Prostate gland (tissue), 2 donors: Measurements from ENCODE around the gene POLDIP2.

Experiments used
- POLR2A ChIP-seq: fragments of 450-650 bp; IDR thresholded peaks from one replicate; pipeline ENCODE4 v1.6.1; 2016; ENCODE audit warnings: antibody characterized with exemption, mild to moderate bottlenecking
- TF ChIP-seq, protein P1 (sequence below), 4 experiments: fragments of 200-600 bp in 2 of 4; fragments of 450-650 bp in 2 of 4; sonication (generic) in 2 of 4; IDR thresholded peaks; 1 replicate in 3 of 4; 2 replicates in 1 of 4; pipeline ENCODE4 v1.5.1; 2016 to 2019; ENCODE audit warnings: antibody characterized with exemption in 4 of 4, mild to moderate bottlenecking in 2 of 4, moderate library complexity in 2 of 4

GRCh38 chr17:28320215-28321061 is 36.9 kb downstream of the POLDIP2 start:
- TF ChIP-seq, protein P1, sequence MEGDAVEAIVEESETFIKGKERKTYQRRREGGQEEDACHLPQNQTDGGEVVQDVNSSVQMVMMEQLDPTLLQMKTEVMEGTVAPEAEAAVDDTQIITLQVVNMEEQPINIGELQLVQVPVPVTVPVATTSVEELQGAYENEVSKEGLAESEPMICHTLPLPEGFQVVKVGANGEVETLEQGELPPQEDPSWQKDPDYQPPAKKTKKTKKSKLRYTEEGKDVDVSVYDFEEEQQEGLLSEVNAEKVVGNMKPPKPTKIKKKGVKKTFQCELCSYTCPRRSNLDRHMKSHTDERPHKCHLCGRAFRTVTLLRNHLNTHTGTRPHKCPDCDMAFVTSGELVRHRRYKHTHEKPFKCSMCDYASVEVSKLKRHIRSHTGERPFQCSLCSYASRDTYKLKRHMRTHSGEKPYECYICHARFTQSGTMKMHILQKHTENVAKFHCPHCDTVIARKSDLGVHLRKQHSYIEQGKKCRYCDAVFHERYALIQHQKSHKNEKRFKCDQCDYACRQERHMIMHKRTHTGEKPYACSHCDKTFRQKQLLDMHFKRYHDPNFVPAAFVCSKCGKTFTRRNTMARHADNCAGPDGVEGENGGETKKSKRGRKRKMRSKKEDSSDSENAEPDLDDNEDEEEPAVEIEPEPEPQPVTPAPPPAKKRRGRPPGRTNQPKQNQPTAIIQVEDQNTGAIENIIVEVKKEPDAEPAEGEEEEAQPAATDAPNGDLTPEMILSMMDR (IDR thresholded peaks at IDR 0.05) = no peak
- TF ChIP-seq POLR2A = no peak
